PC-9 (cell line): ENCODE data around the gene DDX39A. TPM values are rescaled to one million over a fixed set of nuclear protein-coding genes. Genes with fewer than 3 reads are reported as not detected.

Experiments used
- BruUV-seq: library from RNA; stranded (reverse); fragments of 400-500 nt; replicated peaks from 2 replicates; lab custom pipeline; 2021; lab: Mats Ljungman, UMichigan
- CTCF ChIA-PET: fragments of 300-600 bp; sonication (Branson Sonifier 250); formaldehyde crosslinking; loops from one replicate; lab custom pipeline; 2022; ENCODE audit warnings: antibody characterized with exemption; lab: Charles Lee
- POLR2A ChIA-PET: fragments of 300-600 bp; sonication (Branson Sonifier 250); formaldehyde crosslinking; loops from one replicate; lab custom pipeline; 2022; ENCODE audit warnings: antibody characterized with exemption; ENCODE audit not compliant: unreplicated experiment; lab: Charles Lee
- DNase-seq, 2 experiments: peaks; one replicate each; pipeline versions ENCODE4 v3.0.0 to v3.0.0-alpha.2; 2015 to 2022; ENCODE audit warnings: mixed read lengths in 1 of 2
- H2AFZ ChIP-seq: fragments of 200-600 bp; sonication (generic); 2 replicates; pipeline ENCODE4 v1.8.1; 2017; ENCODE audit warnings: antibody characterized with exemption
- H3F3A ChIP-seq: fragments of 200-600 bp; sonication (generic); 2 replicates; pipeline ENCODE4 v1.8.1; 2017; ENCODE audit warnings: antibody characterized with exemption, mild to moderate bottlenecking, low read depth; ENCODE audit not compliant: insufficient read depth
- H3K27ac ChIP-seq: fragments of 200-600 bp; sonication (generic); 2 replicates; pipeline ENCODE4 v1.6.1; 2016; ENCODE audit warnings: mixed run types
- H3K27me3 ChIP-seq: fragments of 200-600 bp; sonication (generic); 2 replicates; pipeline ENCODE4 v1.6.1; 2016; ENCODE audit warnings: low read depth, mixed run types; ENCODE audit not compliant: insufficient read depth
- H3K36me3 ChIP-seq: fragments of 200-600 bp; sonication (generic); 2 replicates; pipeline ENCODE4 v1.6.1; 2016; ENCODE audit warnings: low read depth, mixed run types
- H3K4me1 ChIP-seq: fragments of 200-600 bp; sonication (generic); replicated peaks from 2 replicates; pipeline ENCODE4 v1.6.1; 2016; ENCODE audit warnings: mixed run types; ENCODE audit not compliant: insufficient read depth
- H3K4me2 ChIP-seq: fragments of 200-600 bp; sonication (generic); 2 replicates; pipeline ENCODE4 v1.6.1; 2017; ENCODE audit warnings: mixed run types
- H3K4me3 ChIP-seq: fragments of 200-600 bp; sonication (generic); 2 replicates; pipeline ENCODE4 v1.6.1; 2016; ENCODE audit warnings: mixed run types
- H3K79me2 ChIP-seq: fragments of 200-600 bp; sonication (generic); 2 replicates; pipeline ENCODE4 v1.6.1; 2017; ENCODE audit warnings: low read depth, mixed run types
- H3K9me2 ChIP-seq: fragments of 200-600 bp; sonication (generic); 2 replicates; pipeline ENCODE4 v1.8.1; 2017; ENCODE audit warnings: mild to moderate bottlenecking; ENCODE audit not compliant: insufficient read depth
- H3K9me3 ChIP-seq: fragments of 200-600 bp; sonication (generic); 2 replicates; pipeline ENCODE4 v1.8.1; 2016; ENCODE audit warnings: low read depth; ENCODE audit not compliant: insufficient read depth
- H4K20me1 ChIP-seq: fragments of 200-600 bp; sonication (generic); 2 replicates; pipeline ENCODE4 v1.8.1; 2017; ENCODE audit not compliant: insufficient read depth
- EZH2 ChIP-seq: fragments of 200-600 bp; sonication (generic); IDR thresholded peaks from 2 replicates; pipeline ENCODE4 v1.8.0; 2017; ENCODE audit warnings: antibody characterized with exemption, low read depth
- intact Hi-C: fragments of 100-400 bp; cut with micrococcal nuclease; formaldehyde crosslinking; loops from one replicate; pipeline ENCODE4 v1.10.0; 2022; ENCODE audit not compliant: unreplicated experiment
- total RNA-seq: library from RNA; stranded (reverse); gene quantifications from 2 replicates; pipeline ENCODE4 v1.2.3, GENCODE V29; 2021
- TF ChIP-seq, protein P1 (sequence below): fragments of 200-600 bp; sonication (generic); conservative IDR thresholded peaks from 2 replicates; pipeline ENCODE4 v1.6.1; 2017; ENCODE audit warnings: mixed run types, antibody characterized with exemption, mild to moderate bottlenecking, moderate library complexity

The DDX39A gene
- total RNA-seq, 1 experiment from 2014 or later, result 67.4 TPM

DNA sequence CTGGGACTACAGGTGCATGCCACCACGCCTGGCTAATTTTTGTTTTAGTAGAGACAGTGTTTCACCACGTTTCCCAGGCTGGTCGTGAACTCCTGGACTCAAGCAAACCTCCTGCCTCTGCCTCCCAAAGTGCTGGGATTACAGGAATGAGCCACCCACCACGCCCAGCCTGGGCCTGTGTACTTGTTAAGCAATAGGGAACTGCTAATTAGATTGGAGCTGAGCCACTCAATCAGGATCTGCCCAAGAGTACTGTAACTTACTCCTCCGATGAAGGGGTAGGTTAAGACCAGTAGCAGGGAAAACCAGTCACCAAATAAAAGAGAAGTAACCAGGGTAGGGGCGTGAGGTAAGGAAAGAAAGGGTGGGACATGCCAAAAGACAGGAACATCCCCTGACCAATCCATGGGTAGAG lies 2.3 kb downstream of the DDX39A start:
- Histone ChIP-seq H4K20me1 (peaks cover 68% of the 10 kb centered on the region), H2AFZ (no peak overlapping the region)

DNA sequence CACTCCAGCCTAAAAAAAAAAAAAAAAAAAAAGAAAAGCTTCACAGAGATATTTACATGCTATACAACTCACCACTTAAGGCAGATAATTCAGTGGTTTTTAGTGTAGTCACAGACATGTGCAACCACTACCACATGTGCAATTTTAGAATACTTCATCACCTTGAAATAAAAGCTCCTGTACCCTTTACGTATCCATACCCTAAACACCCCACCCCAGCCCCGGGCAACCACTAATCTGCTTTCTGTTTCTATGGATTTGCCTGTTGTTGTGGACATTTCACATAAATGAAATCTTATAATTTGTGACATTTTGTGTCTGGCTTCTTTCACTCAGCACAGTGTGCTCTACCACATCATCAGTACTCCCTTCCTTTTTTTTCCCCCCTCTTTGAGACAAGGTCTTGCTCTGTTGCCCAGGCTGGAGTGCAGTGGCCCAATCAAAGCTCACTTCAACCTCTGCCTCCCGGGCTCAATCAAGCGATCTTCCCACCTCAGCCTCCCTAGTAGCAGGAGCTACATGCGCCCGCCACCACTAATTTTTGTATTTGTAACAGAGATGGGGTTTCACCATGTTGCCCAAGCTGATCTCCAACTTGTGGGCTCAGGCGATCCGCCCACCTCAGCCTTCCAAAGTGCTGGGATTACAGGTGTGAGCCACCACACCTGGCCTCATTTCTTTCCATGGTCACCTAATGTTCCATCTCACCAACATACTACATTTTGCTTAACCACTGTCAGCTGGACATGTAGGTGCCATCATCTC lies 4.0 kb downstream of the DDX39A start:
- TF ChIP-seq EZH2, result no peak
- TF ChIP-seq, protein P1, sequence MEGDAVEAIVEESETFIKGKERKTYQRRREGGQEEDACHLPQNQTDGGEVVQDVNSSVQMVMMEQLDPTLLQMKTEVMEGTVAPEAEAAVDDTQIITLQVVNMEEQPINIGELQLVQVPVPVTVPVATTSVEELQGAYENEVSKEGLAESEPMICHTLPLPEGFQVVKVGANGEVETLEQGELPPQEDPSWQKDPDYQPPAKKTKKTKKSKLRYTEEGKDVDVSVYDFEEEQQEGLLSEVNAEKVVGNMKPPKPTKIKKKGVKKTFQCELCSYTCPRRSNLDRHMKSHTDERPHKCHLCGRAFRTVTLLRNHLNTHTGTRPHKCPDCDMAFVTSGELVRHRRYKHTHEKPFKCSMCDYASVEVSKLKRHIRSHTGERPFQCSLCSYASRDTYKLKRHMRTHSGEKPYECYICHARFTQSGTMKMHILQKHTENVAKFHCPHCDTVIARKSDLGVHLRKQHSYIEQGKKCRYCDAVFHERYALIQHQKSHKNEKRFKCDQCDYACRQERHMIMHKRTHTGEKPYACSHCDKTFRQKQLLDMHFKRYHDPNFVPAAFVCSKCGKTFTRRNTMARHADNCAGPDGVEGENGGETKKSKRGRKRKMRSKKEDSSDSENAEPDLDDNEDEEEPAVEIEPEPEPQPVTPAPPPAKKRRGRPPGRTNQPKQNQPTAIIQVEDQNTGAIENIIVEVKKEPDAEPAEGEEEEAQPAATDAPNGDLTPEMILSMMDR, result no peak
- POLR2A ChIA-PET, result no interaction called here
- intact Hi-C loops, result no loop called here
- no peak overlapping the region for H3K27ac ChIP-seq
- no peaks in the 10 kb centered on the region for H3K9me3 ChIP-seq
- peaks cover 85% of the 10 kb centered on the region for H4K20me1 ChIP-seq
- 0 out of 2 replicates have a peak, but pooled peaks cover 4% of the 10 kb centered on the region for H3K9me2 ChIP-seq
- BruUV-seq, result no TSS peak
- H3F3A ChIP-seq, result peaks cover 38% of the 10 kb centered on the region; the same call in 1 of the 2 replicates
- no peak for DNase-seq
- H3K27me3 ChIP-seq, result no peaks in the 10 kb centered on the region
- peaks cover 75% of the 10 kb centered on the region for H3K79me2 ChIP-seq
- no peak overlapping the region for H3K4me2 ChIP-seq
- H2AFZ ChIP-seq, result no peak overlapping the region
- H3K4me3 ChIP-seq, result no peak overlapping the region
- peaks cover 32% of the 10 kb centered on the region for H3K36me3 ChIP-seq
- CTCF ChIA-PET, result no interaction called here
- peaks cover 23% of the 10 kb centered on the region for H3K4me1 ChIP-seq

More for the DNA sequence above, 2.3 kb downstream of the DDX39A start:
- no peak overlapping the region for H3K27ac ChIP-seq
- no TSS peak for BruUV-seq
- no peaks in the 10 kb centered on the region for H3K27me3 ChIP-seq
- intact Hi-C loops, result no loop called here
- peak overlapping the region; percentile 68; the same call in 1 of the 2 replicates for H3K4me3 ChIP-seq
- CTCF ChIA-PET, result interaction anchor here (0.6 kb wide), 1 partner anchor 192 kb away, joined by 3 read pairs; no protein-coding TSS in a partner anchor
- peaks cover 26% of the 10 kb centered on the region; the same call in 1 of the 2 replicates for H3F3A ChIP-seq
- peaks cover 71% of the 10 kb centered on the region for H3K79me2 ChIP-seq
- no peak for TF ChIP-seq EZH2
- TF ChIP-seq, protein P1, result no peak
- peaks cover 23% of the 10 kb centered on the region for H3K4me1 ChIP-seq
- peak overlapping the region; percentile 92 for H3K4me2 ChIP-seq
- DNase-seq, result no peak
- H3K9me2 ChIP-seq, result 0 out of 2 replicates have a peak, but pooled peaks cover 5% of the 10 kb centered on the region
- peaks cover 23% of the 10 kb centered on the region for H3K36me3 ChIP-seq
- no peaks in the 10 kb centered on the region for H3K9me3 ChIP-seq
- POLR2A ChIA-PET, result no interaction called here

DNA sequence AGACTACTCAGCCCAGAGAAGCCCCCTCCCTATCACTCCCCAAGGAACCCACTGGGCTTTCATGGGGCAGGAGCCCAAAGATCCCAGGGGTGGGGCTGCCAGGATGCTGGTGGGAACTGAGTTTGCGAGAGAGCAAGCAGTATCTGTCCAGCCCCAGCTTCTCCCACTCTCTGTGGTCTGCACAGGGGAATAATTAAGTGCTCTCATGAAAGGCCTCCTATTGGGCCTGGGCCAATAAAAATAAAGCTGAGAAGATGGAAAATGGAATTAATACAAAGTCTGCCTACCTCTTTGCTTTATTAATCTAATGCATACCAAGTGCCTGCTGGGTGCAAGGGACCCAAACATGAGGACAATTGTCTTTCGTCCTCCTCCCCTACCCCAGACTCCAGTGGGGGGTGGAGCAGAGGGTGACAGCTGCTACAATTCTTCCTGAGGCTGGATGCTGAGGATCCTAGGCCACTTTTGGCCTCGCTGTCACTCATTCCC lies 5.4 kb downstream of the DDX39A start:
- Histone ChIP-seq H3K4me3 (no peak overlapping the region), H4K20me1 (peaks cover 97% of the 10 kb centered on the region), H3K36me3 (peaks cover 45% of the 10 kb centered on the region), H3K79me2 (peaks cover 73% of the 10 kb centered on the region), H3K4me2 (no peak overlapping the region), H3K4me1 (peaks cover 18% of the 10 kb centered on the region), H2AFZ (no peak overlapping the region), H3K27me3 (no peaks in the 10 kb centered on the region), H3K27ac (no peak overlapping the region), H3K9me3 (no peaks in the 10 kb centered on the region), H3K9me2 (no peaks in the 10 kb centered on the region), H3F3A (peaks cover 52% of the 10 kb centered on the region; the same call in 1 of the 2 replicates)
- intact Hi-C loops, result no loop called here
- TF ChIP-seq EZH2, result no peak
- TF ChIP-seq, protein P1, result no peak
- no peak for DNase-seq
- CTCF ChIA-PET, result no interaction called here
- POLR2A ChIA-PET, result no interaction called here
- BruUV-seq, result no TSS peak
